NT2/D1 (cell line): ENCODE data around the gene SDCCAG8.

Source experiments
- SUZ12 ChIP-seq: IDR thresholded peaks from 2 replicates; pipeline ENCODE4 v1.6.1; 2011; ENCODE audit not compliant: insufficient read length, insufficient read depth; ENCODE audit errors: extremely low read depth
- YY1 ChIP-seq: IDR thresholded peaks from 2 replicates; pipeline ENCODE4 v1.6.1; 2011; ENCODE audit not compliant: insufficient read length, insufficient read depth
- ZNF274 ChIP-seq: IDR thresholded peaks from 2 replicates; pipeline ENCODE4 v1.6.1; 2011; ENCODE audit warnings: mild to moderate bottlenecking, low read depth, low read length

DNA sequence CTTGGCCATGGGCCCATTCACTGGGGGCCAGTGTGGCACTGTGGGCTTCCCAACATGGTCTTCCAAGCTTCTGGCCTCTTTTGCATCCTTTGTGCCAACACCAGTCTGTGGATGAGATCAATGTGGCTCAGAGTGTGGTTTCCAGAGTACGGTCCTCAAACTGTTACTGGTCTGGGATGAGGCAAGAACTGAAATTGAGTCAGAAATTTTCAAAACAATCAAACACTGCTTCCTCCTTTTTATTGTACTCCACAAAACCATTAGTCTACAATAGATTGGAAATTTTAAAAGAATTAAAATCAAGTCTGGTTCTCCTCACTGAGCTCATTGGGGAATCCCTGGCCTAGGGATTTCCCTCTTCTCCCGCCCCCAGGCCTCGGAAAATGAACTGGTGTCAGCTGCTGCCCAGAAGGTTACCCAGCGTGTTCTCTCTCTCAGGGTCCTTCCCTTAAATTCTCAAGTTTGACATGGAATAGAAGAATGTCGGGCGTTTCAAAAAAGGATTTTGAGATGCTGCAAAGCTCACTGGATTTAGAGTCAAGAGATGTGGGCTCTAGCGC is 222.0 kb downstream of the SDCCAG8 start:
- TF ChIP-seq SUZ12: no peak
- TF ChIP-seq YY1: no peak
- TF ChIP-seq ZNF274: no peak
